SW 1271 (cell line): ENCODE results near the gene BOD1L1.

Experiments
- DNase-seq, 2 experiments: peaks; one replicate each; lab custom pipeline; 2025; lab: John Stamatoyannopoulos, UW

BOD1L1 gene

DNA sequence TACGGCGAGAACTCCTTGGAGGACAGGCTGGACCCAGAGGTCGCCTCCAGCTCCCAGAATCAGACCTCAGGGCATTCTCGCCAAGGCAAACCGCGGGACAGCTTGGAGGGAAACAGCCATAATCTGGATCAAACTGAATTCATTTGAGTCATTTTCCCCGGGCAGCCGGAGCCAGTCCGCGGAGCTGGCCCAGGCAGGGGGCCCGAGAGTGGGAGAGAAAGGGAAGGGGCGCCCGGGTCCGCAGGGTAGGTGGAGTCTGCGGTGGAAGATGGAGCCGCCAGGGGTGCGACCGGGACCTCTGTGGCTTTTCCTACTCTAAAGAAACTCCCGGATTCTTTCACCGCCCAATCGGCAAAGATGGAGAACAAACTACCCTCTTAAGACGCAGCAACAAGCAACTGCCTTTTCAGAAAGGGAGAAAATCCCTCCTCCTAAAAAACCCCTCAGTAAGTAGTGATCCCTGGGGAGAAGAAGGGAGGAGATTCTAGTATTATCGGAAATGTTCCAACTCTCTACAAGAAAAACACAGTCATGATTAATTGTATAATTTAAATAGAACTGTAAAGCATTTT lies 88.4 kb downstream of the BOD1L1 start:
- DNase-seq: no peak

DNA sequence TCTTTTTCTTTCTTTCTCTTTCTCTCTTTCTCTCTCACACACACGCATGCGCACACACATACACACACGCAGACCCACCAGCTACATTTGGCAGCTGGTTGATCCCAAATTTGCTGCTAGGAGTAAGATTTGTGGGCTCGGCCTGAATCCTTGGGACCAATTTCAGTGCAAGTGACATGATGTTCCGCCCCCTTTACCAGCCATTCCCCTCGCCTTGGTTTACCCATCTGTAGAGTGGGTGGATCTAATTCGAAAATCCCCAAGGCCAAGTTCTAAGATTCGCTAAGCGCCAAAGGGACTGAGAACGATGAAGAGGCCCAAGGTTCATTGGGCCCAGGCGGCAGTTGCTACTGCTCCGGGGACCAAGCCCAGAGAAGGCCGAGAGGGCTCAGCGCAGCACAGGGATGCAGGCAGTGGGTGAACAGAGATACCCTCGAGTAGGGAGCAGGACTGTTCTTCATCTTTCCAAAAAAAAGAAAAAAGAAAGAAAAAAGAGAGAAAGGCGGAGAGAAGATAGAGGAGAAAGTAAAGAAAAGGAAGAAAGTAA lies 89.0 kb downstream of the BOD1L1 start:
- no peak for DNase-seq

DNA sequence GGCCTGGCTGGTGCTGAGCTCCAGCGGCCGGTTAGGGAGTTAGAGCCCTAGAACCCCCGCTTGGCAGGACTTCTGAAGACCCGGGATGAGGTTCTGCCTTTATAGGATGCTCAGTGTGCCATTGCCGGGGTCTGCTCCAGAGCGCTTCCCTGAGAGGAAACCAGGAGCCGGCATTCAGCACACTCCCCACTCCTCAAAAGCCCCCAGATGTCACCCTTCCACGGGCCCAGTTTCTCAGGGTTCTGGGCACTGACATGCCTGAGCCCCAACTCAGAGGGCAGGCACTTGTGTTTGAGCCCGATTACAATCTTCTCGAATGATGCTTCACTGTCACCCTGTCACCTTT lies 89.7 kb downstream of the BOD1L1 start:
- no peak for DNase-seq

DNA sequence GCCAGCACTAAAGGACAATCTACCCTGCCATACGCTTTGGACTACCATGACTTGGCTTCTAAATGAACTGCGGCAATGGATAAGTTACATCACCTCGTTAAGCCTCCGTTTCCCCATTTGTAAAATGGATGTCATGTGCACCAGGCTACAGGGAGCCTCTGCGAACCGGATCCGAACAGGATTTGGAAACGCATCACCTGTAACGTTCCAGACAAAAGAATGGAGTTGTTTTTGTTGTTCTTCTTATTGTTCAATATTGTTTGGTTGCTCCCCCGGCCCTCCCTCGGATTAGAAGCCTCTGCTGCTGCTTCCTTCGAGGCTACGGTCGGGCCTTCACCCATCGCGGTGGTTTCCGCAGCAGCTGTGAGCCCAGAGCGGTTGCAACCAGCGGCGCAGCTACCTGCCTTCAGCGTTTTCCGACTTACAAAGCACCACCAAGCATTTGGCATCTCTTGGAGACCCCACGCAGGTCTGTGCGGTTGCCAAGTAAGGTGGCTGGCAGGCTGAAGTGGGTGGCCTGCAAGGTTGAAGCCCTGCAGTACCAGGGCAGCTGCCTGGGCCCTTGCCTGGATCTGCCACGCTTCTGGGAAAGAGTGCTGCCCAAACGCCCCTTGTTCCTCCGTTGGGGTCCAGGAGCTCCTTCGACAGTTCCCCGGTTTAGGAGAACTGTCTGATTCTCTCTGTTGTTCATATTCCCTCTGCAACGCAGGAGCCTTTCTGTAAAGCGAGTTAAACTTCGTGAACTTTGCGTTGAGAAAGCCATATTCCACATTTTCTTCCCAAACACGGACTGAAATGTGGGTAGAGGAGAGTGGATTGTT lies 90.3 kb downstream of the BOD1L1 start:
- no peak for DNase-seq

DNA sequence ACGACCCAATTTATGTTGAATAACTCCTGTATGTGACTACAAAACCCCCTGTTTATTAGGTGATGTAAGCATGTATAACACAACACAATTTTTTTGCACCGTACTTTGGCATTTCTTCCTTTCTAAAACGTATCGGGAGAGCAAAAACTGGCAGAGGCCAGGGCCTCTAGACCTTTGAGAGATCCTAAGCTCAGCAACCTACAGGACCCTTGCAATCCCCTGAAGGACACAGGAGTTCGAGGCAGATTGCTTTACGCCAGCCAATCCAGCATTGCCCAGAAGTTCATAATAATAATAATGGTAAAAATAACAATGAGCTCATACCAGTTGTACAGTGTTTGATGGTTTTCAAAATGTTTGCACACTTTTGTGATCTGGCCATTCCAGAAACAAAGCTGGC lies 90.9 kb downstream of the BOD1L1 start:
- no peak for DNase-seq

DNA sequence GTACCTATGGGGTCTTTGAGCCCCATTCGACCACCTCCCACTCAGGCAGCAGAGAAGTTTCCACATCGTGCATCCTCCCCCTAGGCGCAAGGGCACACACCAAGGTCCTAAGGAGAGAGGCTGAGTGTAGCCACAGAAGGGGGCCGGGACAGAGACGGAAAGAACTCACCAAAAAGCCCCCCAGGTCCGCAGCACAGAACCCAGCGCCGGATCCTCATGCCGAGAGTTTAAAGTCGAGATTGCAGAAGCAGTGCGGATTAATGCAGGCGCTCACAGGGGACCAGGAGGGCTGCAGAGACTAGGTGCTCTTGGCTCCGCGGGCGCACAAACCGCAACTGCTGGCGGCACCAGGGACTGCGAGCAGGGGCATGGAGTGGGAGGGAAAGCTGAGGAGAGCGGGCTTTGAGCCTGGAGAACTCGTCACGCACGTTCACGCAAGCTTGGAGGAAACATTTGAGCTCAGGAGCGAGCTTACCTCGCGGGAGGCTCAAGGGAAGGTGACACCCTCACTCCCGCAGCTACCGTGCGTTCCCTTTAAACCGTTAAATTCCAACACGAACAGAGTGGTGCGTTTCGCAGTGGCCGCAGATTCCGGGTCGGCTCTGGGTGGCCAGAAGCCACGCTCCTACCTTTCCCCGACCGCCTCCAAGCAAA lies 91.7 kb downstream of the BOD1L1 start:
- DNase-seq: no peak

DNA sequence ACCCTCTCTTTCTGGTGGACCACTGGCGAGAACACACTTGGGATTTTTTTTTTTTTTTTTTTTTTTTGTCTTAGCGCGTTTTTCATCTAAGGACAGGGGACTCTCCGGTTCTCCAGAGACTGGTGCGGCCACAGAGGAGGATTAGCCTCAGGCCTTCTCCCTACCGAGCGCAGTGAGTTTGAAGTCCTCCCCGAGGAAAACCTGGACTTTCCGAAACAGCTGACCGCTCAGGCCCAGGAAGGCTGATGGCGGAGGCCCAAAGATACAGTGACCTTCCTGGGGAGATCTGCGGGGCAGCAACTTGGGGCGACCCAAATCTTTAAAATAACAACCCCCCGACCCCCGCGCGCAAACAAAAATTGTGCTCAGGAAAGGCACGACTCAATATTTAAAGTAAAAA lies 92.4 kb downstream of the BOD1L1 start:
- DNase-seq: no peak

DNA sequence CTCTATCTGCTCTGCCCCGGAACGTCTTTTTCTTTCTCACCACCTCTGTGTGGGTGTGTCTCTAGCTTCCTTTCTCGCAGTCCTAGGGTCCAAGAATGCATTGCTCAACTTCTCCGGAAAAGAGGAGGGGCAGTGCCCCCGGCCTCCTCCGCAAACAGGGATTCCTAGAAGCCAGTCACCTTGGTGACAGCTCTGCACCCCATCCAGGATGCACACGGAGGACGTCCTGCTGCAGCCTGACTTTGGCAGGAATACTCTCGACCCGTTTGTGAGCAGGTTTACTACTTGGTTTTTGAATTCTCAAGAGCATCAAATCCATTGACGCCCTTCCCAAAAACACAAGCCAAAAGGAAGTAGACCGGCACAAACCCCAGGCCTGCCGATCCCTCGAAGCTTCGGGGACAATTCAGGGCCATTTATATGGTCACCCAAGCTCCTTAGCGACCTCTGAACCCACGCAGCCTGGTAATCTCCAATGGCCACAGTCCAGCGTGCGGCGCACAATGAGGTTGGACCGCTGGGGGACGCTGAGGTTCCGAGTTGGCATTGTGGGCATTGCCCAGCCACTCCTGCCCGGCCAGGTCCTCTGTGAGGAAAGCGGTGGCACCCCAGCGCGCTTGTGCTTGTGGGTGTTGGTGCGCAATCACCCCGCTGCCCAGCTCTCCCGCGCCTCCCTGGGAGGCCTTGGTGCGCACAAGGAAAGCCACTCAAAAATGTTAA lies 93.0 kb downstream of the BOD1L1 start:
- no peak for DNase-seq

DNA sequence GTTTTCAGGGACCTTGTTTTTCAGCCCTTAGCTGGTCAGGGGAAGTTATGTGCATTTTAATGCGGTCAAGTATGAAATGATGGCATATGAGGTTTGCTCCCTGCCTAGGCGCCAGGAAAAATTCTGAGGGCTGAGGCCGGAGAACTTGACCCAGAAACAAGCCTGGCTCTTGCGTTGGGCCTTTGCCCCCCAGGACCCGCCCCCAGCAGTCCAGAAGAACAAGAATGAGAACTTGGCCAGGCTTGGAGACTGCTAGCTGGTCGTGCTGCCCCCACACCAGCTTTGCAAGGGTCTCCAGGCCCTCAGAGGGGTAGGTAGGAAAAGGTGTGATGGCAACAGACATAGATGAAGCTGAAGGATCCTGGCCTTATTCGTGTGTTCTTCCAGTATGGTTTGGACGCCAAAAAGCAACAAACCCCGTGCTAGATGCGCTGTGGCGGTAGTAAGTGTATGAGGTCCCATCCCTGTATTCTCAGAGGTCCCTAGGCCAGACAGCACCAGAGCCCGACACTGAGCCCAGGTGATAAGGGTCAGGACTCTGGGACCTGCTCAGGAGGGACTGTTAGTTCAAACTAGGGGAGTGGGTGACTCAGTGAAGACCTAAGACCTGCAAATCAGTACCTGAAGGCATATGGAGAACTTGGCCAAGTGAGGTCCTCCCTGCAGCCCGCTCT lies 93.7 kb downstream of the BOD1L1 start:
- DNase-seq: no peak

DNA sequence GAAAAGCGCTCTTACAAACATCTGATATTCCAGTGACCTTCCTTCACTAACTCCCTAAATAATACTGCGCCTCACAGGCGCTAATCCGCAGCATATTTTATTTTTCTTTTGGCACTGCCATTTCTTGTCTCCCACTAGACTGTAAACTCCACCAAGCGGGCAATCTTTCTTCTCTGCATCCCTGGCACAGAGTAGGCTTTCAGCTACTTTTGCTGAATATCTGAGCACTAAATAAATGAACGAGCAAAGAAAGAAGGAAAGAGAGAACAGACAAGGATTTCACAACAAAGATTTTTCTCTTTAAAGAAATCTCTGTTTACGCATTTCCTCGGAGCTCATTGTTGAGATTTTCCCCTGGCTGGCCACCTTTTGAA lies 95.9 kb downstream of the BOD1L1 start:
- no peak for DNase-seq

DNA sequence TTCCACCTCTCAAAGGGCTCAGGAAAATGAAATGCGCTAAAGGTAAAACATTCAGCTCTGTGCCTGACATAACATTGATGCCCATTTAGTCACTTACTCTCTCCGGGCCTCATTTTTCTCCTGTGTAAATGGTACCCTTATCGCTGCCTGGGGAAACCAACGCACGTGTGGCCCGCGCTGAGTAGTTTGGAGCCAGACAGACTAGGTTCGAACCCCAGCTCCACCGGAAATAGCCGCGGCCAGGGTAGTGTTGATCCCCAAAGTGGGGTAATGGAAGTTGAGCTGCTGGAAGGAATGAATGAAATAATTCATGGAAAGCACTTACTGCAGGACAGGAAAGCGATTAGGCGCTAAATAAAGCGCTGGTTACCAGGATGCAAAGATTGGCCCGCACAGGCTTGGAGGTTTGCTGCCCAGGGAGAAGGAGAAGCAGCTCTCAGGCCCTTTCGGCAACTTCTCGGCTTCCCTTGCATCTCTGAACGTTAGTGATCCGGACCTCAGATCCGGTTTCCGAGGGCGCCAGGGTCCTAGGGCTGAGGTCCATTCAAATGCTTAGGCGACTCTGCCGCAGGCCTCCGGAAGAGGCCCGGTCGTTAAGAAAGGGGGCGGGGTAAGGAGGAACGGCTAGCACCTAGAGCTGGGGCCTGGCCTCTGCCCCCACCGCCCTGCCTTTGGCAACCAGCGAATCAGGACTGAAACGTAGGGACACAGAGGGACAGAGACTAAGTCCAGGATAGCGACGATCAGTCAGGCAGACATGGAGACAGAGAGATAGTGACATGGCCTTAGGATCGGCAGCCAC lies 96.5 kb downstream of the BOD1L1 start:
- DNase-seq: no peak

DNA sequence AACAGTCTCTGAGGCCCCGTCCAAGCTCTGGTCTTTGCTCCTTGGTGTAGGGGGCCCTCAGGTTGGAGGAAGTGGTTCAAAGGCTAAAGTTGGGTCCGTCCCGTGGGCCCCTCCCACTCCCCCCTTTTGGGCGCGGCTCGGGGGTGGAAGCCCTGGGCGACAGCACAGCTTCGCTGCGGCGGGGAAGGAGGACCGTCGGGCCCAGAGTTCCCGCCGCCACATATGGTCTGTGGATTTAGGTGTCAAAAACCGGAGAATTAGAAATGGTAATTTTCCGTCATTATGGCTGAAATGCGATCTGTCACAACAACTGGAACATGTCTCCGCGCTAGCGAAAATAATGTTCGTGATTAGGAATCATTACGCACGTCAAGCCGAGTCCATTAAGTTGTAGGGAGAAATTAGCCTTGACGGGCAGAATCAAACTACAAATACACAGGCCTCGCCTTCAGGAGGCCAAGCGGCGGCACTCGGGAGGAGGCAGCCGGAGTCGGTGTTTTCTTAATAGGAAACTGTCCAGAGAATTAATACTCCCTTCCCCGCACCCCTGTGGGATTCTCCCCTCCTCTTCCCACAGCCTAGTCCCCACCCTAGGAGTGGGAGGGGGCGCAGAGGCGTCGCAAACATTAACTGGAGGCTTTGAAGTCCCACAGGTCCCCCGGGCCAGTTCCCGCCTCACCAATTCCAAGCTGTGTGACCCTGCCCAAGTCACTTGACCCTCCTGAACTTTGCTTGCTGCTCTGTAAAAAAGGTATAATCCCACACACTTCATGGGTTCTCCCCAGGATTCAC lies 98.2 kb downstream of the BOD1L1 start:
- no peak for DNase-seq

DNA sequence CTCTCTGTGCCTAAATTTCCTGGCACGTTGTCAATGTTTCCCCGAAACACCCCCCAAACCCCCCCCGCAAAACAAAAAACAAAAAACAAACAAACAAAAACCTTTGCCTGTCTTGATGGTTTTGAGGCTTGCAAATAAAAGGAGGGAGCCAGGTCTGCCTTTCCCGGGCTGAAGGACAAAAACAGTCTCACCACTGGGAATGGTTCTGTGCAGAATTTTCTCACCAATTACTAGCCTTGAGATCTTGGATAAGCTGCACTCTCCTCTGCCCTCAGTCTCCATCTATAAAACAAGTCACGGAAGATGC lies 98.8 kb downstream of the BOD1L1 start:
- no peak for DNase-seq

DNA sequence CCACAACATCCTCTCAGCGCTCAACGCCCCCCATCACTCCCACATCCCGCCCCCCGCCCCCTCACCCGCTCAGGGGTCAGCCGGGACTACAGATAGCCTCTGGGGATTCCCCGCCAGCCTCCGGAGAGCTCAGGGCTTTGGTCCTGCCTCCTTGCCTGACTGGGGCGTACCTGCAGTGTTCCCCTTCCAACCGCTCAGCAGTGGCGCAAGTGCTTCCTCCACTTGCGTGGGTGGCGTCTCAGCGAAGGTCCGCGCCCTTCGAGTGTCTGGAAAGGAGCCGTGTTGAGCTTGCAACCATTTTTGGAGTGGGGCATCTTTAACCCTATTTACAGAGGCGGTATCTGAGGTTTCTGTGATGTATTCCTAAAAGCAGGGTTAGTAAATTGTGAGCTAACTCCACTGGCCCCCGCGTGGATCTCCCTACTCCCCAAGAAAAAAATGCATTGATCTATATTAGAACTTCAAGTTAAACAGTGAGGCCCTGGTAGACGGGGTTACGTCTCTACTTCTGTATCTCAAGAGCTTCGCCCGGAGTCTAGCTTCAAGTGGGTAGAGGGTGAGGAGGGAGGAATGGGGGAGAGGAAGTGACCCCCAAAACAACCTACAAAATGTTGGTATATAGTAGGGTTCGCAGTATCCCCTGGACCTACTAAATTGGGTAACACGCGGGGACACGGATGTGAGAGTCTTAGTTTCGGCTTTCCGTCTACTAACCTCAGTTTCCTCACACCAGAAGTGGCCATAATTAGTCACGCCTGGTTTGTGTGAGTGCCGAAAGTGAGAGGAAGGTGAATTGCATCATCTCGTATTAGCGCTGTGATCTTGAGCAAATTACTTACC lies 99.3 kb downstream of the BOD1L1 start:
- no peak for DNase-seq

DNA sequence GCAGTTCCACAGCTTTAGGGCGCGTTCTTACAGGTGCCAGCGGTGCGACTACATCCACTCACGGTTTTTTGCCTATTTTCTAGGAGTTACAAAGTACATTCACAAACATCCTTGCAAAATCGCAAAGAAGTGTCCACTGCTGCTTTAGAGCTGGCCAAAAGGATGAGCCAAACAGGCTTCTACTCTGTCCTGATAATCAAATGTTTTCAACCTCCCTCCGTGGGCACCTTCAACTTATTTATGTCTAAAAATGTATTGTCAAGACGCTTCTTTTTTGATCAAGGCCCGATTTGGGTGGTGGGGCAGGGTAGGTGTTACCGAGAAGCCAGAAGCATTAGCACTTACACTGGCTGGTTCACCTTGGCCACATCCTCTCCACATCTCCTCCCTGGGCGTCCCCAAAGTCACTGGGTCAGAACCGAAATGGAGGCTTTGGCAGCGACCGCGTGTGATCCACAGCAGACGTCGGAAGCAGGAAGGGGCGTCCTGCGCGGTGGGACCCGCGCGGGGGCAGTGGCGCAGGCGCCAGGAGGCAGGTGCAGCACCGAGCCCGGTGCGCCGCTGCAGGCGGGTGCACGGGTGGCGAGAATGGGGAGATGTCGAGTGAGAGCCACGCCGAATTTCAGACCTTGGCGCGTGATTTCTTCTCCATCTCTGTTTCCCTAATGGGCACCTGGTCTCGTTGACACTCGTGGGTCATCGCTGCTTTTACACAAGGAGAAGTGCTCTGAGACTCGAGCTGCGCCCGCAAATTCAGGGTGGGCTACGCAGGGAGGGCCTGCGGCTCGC lies 100.1 kb downstream of the BOD1L1 start:
- DNase-seq: no peak

DNA sequence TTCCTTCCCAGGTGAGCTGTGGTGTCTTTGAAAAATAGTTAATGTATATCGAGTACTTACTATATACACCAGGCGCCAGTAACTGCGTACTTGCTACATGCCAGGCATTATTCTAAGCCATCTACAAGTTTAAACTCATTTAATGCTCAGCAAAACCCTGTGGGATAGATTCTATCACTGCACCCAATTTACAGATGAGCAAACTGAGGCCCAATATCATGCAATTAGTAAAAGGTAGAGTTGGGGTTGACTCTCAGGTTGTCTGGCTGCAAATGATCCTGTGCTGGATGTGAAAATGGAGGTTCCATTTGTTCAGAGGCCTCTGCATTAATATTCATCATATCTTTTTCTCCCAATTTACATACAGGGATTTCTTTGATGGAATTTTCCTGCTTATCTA lies 100.9 kb downstream of the BOD1L1 start:
- DNase-seq: no peak

DNA sequence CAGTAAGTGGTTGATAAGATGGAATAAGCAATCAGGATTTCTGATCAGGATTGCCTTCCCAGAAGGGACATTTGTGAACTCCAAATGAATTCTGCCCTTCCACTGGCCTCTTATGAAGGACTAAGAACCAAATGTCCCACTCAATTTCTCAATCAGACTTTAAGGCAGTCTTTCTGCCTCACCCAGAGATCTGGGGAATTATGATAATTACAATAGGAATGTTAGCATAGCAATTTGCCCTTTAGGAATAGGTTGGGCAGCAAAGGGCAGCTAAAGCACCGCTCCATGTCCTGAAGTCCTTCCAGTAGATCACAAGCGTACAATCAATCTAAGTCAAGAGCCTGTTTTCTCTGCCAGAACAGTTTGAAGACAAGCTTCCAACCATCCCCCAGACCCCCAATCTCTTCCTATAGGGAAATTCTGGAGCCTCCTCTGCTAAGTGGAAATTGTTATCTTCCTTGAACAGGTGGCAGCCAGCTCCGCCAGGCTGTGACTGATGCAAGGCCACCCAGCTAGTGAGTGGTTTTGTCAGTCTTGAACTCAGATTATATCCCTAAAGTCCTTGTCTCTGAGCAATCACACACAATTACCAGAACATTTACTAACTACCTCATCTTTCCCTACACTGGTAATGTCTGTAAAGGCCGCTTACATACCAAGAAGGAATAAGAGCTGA lies 101.8 kb downstream of the BOD1L1 start:
- no peak for DNase-seq
